ENCODE data around the gene C1QBP.

GRCh38 chr17:5410594-5411272 lies 28.2 kb downstream of the C1QBP start:
- TF ChIP-seq CTCF (IDR thresholded peaks at IDR 0.05; ENCODE audit: insufficient read depth, low read length, poor library complexity, severe bottlenecking) (no peak), EZH2phosphoT487 (conservative IDR thresholded peaks at IDR 0.05; ENCODE audit: low read length) (no peak)
